Endothelial cell of umbilical vein (primary cell): Measurements from ENCODE around the gene ARHGEF12.

Source experiments
- EZH2 ChIP-seq: IDR thresholded peaks from 2 replicates; pipeline ENCODE4 v1.6.1; 2012; ENCODE audit warnings: borderline replicate concordance, low read depth, mild to moderate bottlenecking, moderate library complexity, low read length, inconsistent platforms; ENCODE audit not compliant: severe bottlenecking
- FOS ChIP-seq: IDR thresholded peaks from 2 replicates; pipeline ENCODE4 v1.6.1; 2011; ENCODE audit warnings: mild to moderate bottlenecking, low read length, moderate library complexity, borderline replicate concordance; ENCODE audit not compliant: insufficient read depth
- JUN ChIP-seq: IDR thresholded peaks from 2 replicates; pipeline ENCODE4 v1.6.1; 2011; ENCODE audit warnings: borderline replicate concordance, low read depth; ENCODE audit not compliant: insufficient read length, insufficient read depth
- MYC ChIP-seq: IDR thresholded peaks from one replicate; pipeline ENCODE4 v1.6.1; 2011; ENCODE audit warnings: mild to moderate bottlenecking, low read depth, low read length
- POLR2AphosphoS5 ChIP-seq: IDR thresholded peaks from 2 replicates; pipeline ENCODE4 v1.6.1; 2012; ENCODE audit warnings: low read depth, mild to moderate bottlenecking, control low read depth, low read length, moderate library complexity; ENCODE audit not compliant: insufficient read depth
- TF ChIP-seq, protein P1 (sequence below), 2 donors: IDR thresholded peaks; 1 replicate in 1 of 2; 2 replicates in 1 of 2; pipeline ENCODE4 v1.5.1; 2011; ENCODE audit warnings: low read length in 2 of 2, mild to moderate bottlenecking in 2 of 2, moderate library complexity in 2 of 2, control low read depth in 1 of 2, inconsistent platforms in 1 of 2, low read depth in 1 of 2; ENCODE audit not compliant: insufficient read depth in 1 of 2; ENCODE audit errors: extremely low read depth in 1 of 2
- TF ChIP-seq, protein P2 (sequence below): IDR thresholded peaks from 2 replicates; pipeline ENCODE4 v1.6.1; 2011; ENCODE audit not compliant: insufficient read depth, insufficient read length

DNA sequence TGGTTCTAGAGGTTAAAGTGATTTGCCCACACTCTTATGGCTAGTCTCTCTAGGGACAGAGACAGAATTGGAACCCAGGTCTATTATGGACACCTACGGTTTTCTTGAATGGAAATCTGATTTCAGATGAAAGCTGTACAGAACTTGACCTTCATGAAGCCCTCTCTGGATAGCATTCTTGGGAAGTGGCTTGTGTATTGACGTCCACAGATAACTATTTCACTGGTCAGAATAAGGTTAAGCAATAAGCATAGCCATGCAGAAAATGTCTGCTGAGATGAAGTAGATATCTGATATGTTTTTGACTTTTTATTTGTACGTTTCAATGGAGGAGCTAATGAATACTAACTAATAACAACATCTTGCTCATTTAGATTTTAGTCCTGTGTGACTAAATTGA lies 10.0 kb upstream of the ARHGEF12 start:
- TF ChIP-seq POLR2AphosphoS5 (no peak), MYC (no peak), EZH2 (no peak), FOS (no peak), JUN (no peak)
- TF ChIP-seq, protein P1, sequence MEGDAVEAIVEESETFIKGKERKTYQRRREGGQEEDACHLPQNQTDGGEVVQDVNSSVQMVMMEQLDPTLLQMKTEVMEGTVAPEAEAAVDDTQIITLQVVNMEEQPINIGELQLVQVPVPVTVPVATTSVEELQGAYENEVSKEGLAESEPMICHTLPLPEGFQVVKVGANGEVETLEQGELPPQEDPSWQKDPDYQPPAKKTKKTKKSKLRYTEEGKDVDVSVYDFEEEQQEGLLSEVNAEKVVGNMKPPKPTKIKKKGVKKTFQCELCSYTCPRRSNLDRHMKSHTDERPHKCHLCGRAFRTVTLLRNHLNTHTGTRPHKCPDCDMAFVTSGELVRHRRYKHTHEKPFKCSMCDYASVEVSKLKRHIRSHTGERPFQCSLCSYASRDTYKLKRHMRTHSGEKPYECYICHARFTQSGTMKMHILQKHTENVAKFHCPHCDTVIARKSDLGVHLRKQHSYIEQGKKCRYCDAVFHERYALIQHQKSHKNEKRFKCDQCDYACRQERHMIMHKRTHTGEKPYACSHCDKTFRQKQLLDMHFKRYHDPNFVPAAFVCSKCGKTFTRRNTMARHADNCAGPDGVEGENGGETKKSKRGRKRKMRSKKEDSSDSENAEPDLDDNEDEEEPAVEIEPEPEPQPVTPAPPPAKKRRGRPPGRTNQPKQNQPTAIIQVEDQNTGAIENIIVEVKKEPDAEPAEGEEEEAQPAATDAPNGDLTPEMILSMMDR (IDR thresholded peaks at IDR 0.05; ENCODE audit: extremely low read depth in 1 of 2, insufficient read depth in 1 of 2, low read depth in 1 of 2, low read length in 2 of 2), result no peak
- TF ChIP-seq, protein P2, sequence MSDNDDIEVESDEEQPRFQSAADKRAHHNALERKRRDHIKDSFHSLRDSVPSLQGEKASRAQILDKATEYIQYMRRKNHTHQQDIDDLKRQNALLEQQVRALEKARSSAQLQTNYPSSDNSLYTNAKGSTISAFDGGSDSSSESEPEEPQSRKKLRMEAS, result no peak
